Astrocyte (in vitro differentiated cells and primary cell): ENCODE data around the gene PKD1. TPM values are rescaled to one million over a fixed set of nuclear protein-coding genes. Genes with fewer than 3 reads are reported as not detected.

Experiments used
- DNase-seq: peaks from one replicate; pipeline ENCODE4 v3.0.0-alpha.2; 2010; ENCODE audit warnings: low read depth
- FAIRE-seq: peaks from 2 replicates; lab custom pipeline; 2011; peaks lifted over from hg19 to GRCh38; lab: Jason Lieb, UNC
- H2AFZ ChIP-seq: 2 replicates; pipeline ENCODE4 v1.6.0; 2012; ENCODE audit warnings: low read depth, low read length, inconsistent platforms
- H3K27ac ChIP-seq: 2 replicates; pipeline ENCODE4 v1.5.1; 2011; ENCODE audit warnings: low read depth, low read length, inconsistent platforms
- H3K27me3 ChIP-seq: 2 replicates; pipeline ENCODE4 v1.6.0; 2011; ENCODE audit warnings: low read length, inconsistent platforms; ENCODE audit not compliant: insufficient read depth
- H3K36me3 ChIP-seq: 2 replicates; pipeline ENCODE4 v1.5.1; 2011; ENCODE audit warnings: low read length, inconsistent platforms; ENCODE audit not compliant: insufficient read depth
- H3K4me1 ChIP-seq: 2 replicates; pipeline ENCODE4 v1.5.1; 2011; ENCODE audit warnings: low read length, inconsistent platforms; ENCODE audit not compliant: insufficient read depth
- H3K4me2 ChIP-seq: 2 replicates; pipeline ENCODE4 v1.6.0; 2012; ENCODE audit warnings: low read length, inconsistent platforms
- H3K4me3 ChIP-seq: 2 replicates; pipeline ENCODE4 v1.5.1; 2011; ENCODE audit warnings: low read depth, mild to moderate bottlenecking, low read length, inconsistent platforms; ENCODE audit not compliant: insufficient read depth
- H3K79me2 ChIP-seq: 2 replicates; pipeline ENCODE4 v1.6.0; 2012; ENCODE audit warnings: mild to moderate bottlenecking, low read length, inconsistent platforms; ENCODE audit not compliant: insufficient read depth
- H3K9ac ChIP-seq: 2 replicates; pipeline ENCODE4 v1.6.0; 2012; ENCODE audit warnings: mild to moderate bottlenecking, low read length, inconsistent platforms
- H3K9me3 ChIP-seq: 2 replicates; pipeline ENCODE4 v1.5.1; 2012; ENCODE audit warnings: low read depth, mild to moderate bottlenecking, low read length, inconsistent platforms; ENCODE audit not compliant: insufficient read depth
- H4K20me1 ChIP-seq: 2 replicates; pipeline ENCODE4 v1.6.0; 2012; ENCODE audit warnings: low read length, inconsistent platforms; ENCODE audit not compliant: insufficient read depth
- H3K27ac Mint-ChIP-seq: one replicate; pipeline ENCODE4 v1.8.0; 2021; ENCODE audit warnings: mild to moderate bottlenecking, mixed read lengths; ENCODE audit not compliant: unreplicated experiment
- H3K27me3 Mint-ChIP-seq: one replicate; pipeline ENCODE4 v1.8.0; 2021; ENCODE audit warnings: low read depth, mixed read lengths; ENCODE audit not compliant: unreplicated experiment
- H3K36me3 Mint-ChIP-seq: one replicate; pipeline ENCODE4 v1.8.0; 2021; ENCODE audit warnings: low read depth, mixed read lengths; ENCODE audit not compliant: unreplicated experiment
- H3K4me1 Mint-ChIP-seq: one replicate; pipeline ENCODE4 v1.8.0; 2021; ENCODE audit warnings: low read depth, mixed read lengths; ENCODE audit not compliant: unreplicated experiment
- H3K4me3 Mint-ChIP-seq: one replicate; pipeline ENCODE4 v1.8.0; 2021; ENCODE audit warnings: mild to moderate bottlenecking, moderate library complexity, mixed read lengths; ENCODE audit not compliant: unreplicated experiment
- H3K9me3 Mint-ChIP-seq: one replicate; pipeline ENCODE4 v1.8.0; 2021; ENCODE audit warnings: mild to moderate bottlenecking, mixed read lengths; ENCODE audit not compliant: unreplicated experiment
- EZH2 ChIP-seq: IDR thresholded peaks from 2 replicates; pipeline ENCODE4 v1.6.1; 2012; ENCODE audit warnings: mild to moderate bottlenecking, low read length, inconsistent platforms; ENCODE audit not compliant: insufficient read depth
- total RNA-seq: library from RNA; stranded (reverse); gene quantifications from 2 replicates; pipeline ENCODE4 v1.2.1, GENCODE V29; 2021
- TF ChIP-seq, protein P1 (sequence below): IDR thresholded peaks from 2 replicates; pipeline ENCODE4 v1.5.1; 2011; ENCODE audit warnings: low read depth, mild to moderate bottlenecking, inconsistent platforms, low read length, moderate library complexity; ENCODE audit not compliant: insufficient read depth

The PKD1 gene
- total RNA-seq, 1 donor from 2014 or later, result 112 TPM

- Histone ChIP-seq H3K4me3 (no peak overlapping the region), H3K9ac (no peak overlapping the region), H3K27ac (no peak overlapping the region), H3K27me3 (no peaks in the 10 kb centered on the region), H3K4me2 (no peak overlapping the region), H3K79me2 (no peaks in the 10 kb centered on the region), H3K4me1 (no peaks in the 10 kb centered on the region), H4K20me1 (no peaks in the 10 kb centered on the region), H3K36me3 (no peaks in the 10 kb centered on the region), H2AFZ (no peak overlapping the region), H3K9me3 (no peaks in the 10 kb centered on the region)
- H3K27ac Mint-ChIP-seq, result no peak overlapping the region
- no peaks in the 10 kb centered on the region for H3K4me1 Mint-ChIP-seq
- no peaks in the 10 kb centered on the region for H3K9me3 Mint-ChIP-seq
- TF ChIP-seq, protein P1, sequence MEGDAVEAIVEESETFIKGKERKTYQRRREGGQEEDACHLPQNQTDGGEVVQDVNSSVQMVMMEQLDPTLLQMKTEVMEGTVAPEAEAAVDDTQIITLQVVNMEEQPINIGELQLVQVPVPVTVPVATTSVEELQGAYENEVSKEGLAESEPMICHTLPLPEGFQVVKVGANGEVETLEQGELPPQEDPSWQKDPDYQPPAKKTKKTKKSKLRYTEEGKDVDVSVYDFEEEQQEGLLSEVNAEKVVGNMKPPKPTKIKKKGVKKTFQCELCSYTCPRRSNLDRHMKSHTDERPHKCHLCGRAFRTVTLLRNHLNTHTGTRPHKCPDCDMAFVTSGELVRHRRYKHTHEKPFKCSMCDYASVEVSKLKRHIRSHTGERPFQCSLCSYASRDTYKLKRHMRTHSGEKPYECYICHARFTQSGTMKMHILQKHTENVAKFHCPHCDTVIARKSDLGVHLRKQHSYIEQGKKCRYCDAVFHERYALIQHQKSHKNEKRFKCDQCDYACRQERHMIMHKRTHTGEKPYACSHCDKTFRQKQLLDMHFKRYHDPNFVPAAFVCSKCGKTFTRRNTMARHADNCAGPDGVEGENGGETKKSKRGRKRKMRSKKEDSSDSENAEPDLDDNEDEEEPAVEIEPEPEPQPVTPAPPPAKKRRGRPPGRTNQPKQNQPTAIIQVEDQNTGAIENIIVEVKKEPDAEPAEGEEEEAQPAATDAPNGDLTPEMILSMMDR, result no peak
- DNase-seq (no peak), FAIRE-seq (no peak)
- H3K36me3 Mint-ChIP-seq, result peaks cover 7% of the 10 kb centered on the region
- no peaks in the 10 kb centered on the region for H3K27me3 Mint-ChIP-seq
- H3K4me3 Mint-ChIP-seq, result no peak overlapping the region
Measured at GRCh38 chr16:2079991-2080390, 55.7 kb downstream of the PKD1 start.

- H3K4me1 Mint-ChIP-seq, result no peaks in the 10 kb centered on the region
- H3K9me3 ChIP-seq, result no peaks in the 10 kb centered on the region
- no peaks in the 10 kb centered on the region for H3K27me3 ChIP-seq
- no peak overlapping the region for H3K27ac ChIP-seq
- H3K36me3 Mint-ChIP-seq, result peaks cover 12% of the 10 kb centered on the region
- no peak overlapping the region for H3K4me2 ChIP-seq
- FAIRE-seq (no peak), DNase-seq (no peak)
- no peak overlapping the region for H3K27ac Mint-ChIP-seq
- no peak overlapping the region for H3K9ac ChIP-seq
- H3K4me1 ChIP-seq, result no peaks in the 10 kb centered on the region
- no peaks in the 10 kb centered on the region for H3K27me3 Mint-ChIP-seq
- H3K79me2 ChIP-seq, result no peaks in the 10 kb centered on the region
- H2AFZ ChIP-seq, result no peak overlapping the region
- no peaks in the 10 kb centered on the region for H3K9me3 Mint-ChIP-seq
- H3K4me3 ChIP-seq, result no peak overlapping the region
- H4K20me1 ChIP-seq, result no peaks in the 10 kb centered on the region
- TF ChIP-seq EZH2, result no peak
- TF ChIP-seq, protein P1, result no peak
- no peaks in the 10 kb centered on the region for H3K36me3 ChIP-seq
- H3K4me3 Mint-ChIP-seq, result no peak overlapping the region
Measured at GRCh38 chr16:2079311-2079800, 56.3 kb downstream of the PKD1 start.

DNA sequence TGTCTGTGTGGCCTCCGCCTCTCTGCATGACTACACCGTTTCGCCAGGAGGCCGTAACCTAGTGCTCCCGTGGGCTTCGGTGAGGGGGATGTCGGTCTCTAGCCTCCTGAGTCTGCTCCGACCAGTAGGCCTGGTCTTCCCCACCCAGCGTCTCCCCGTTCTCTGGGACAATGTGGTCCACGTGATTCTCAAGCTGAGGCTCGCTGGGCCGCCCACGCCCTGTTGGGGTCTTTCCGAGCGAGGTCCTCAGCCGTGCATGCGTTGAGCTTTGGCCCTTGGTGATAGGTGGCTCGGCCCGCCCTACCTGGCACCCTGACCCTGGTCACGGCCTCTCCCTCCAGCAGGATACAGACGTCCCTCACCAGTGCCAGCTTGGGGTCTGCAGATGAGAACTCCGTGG, 57.0 kb downstream of the PKD1 start:
- Histone ChIP-seq H3K27me3 (no peaks in the 10 kb centered on the region), H3K36me3 (no peaks in the 10 kb centered on the region)

More for the DNA sequence above, 57.0 kb downstream of the PKD1 start:
- no peak overlapping the region for H3K4me3 ChIP-seq
- no peaks in the 10 kb centered on the region for H4K20me1 ChIP-seq
- H2AFZ ChIP-seq, result no peak overlapping the region
- no peaks in the 10 kb centered on the region for H3K9me3 Mint-ChIP-seq
- peaks cover 13% of the 10 kb centered on the region for H3K36me3 Mint-ChIP-seq
- no peak overlapping the region for H3K27ac ChIP-seq
- H3K4me3 Mint-ChIP-seq, result no peak overlapping the region
- no peak for DNase-seq
- H3K79me2 ChIP-seq, result no peaks in the 10 kb centered on the region
- H3K27me3 Mint-ChIP-seq, result no peaks in the 10 kb centered on the region
- no peaks in the 10 kb centered on the region for H3K4me1 ChIP-seq
- H3K9ac ChIP-seq, result no peak overlapping the region
- TF ChIP-seq, protein P1, result no peak
- TF ChIP-seq EZH2, result no peak
- no peak overlapping the region for H3K4me2 ChIP-seq
- no peak for FAIRE-seq
- no peaks in the 10 kb centered on the region for H3K9me3 ChIP-seq
- no peaks in the 10 kb centered on the region for H3K4me1 Mint-ChIP-seq
- no peak overlapping the region for H3K27ac Mint-ChIP-seq
